NCI-H446 (cell line): ENCODE data around the gene OCA2.
"Not testable (repeated sequence)": the region's sequence is repeated elsewhere in the genome, so short reads cannot be mapped to it uniquely, and the experiment has no call there.

ENCODE experiments used
- DNase-seq, 2 experiments: peaks; one replicate each; lab custom pipeline; 2025; lab: John Stamatoyannopoulos, UW

OCA2 gene

GRCh38 chr15:28023422-28023821 lies 75.7 kb downstream of the OCA2 start:
- no peak for DNase-seq

- no peak for DNase-seq
These were observed 76.2 kb downstream of the OCA2 start for GRCh38 chr15:28022961-28023360.

GRCh38 chr15:28022181-28022580 lies 76.9 kb downstream of the OCA2 start:
- DNase-seq: no peak

GRCh38 chr15:28021281-28022039 lies 77.7 kb downstream of the OCA2 start:
- DNase-seq: peak; percentile 81 to 93

- DNase-seq: no peak
These were observed 78.5 kb downstream of the OCA2 start for GRCh38 chr15:28020644-28021043.

- no peak for DNase-seq
These were observed 79.4 kb downstream of the OCA2 start for GRCh38 chr15:28019594-28020309.

GRCh38 chr15:28018291-28019044 lies 80.6 kb downstream of the OCA2 start:
- no peak for DNase-seq

GRCh38 chr15:28017423-28017924 lies 81.6 kb downstream of the OCA2 start:
- peak in 1 of 2 experiments; percentile 6 for DNase-seq

- no peak for DNase-seq
These were observed 83.3 kb downstream of the OCA2 start for GRCh38 chr15:28015855-28016254.

GRCh38 chr15:28014623-28015200 lies 84.4 kb downstream of the OCA2 start:
- no peak for DNase-seq

- DNase-seq: no peak
These were observed 85.1 kb downstream of the OCA2 start for GRCh38 chr15:28013976-28014375.

- DNase-seq: no peak
These were observed 85.6 kb downstream of the OCA2 start for GRCh38 chr15:28013480-28013879.

GRCh38 chr15:28012231-28012630 lies 86.9 kb downstream of the OCA2 start:
- DNase-seq: no peak

- not testable (repeated sequence) for DNase-seq
These were observed 90.9 kb downstream of the OCA2 start for GRCh38 chr15:28008175-28008574.

- no peak for DNase-seq
These were observed 92.8 kb downstream of the OCA2 start for GRCh38 chr15:28006116-28006905.

- DNase-seq: no peak
These were observed 94.0 kb downstream of the OCA2 start for GRCh38 chr15:28005004-28005527.

- DNase-seq: no peak
These were observed 94.7 kb downstream of the OCA2 start for GRCh38 chr15:28004143-28005003.

GRCh38 chr15:28003302-28004037 lies 95.6 kb downstream of the OCA2 start:
- no peak for DNase-seq

GRCh38 chr15:28002867-28003266 lies 96.2 kb downstream of the OCA2 start:
- no peak for DNase-seq
